HG03280 (cell line): ENCODE measurements around the gene BRSK2.
"Not testable (repeated sequence)": the region's sequence is repeated elsewhere in the genome, so short reads cannot be mapped to it uniquely, and the experiment has no call there.

Source experiments
- ATAC-seq: cut with Tn5 transposase; IDR thresholded peaks from one replicate; pipeline ENCODE4 v1.9.1; 2021; ENCODE audit warnings: mild to moderate bottlenecking, moderate library complexity; ENCODE audit not compliant: unreplicated experiment

BRSK2 gene

GRCh38 chr11:1508491-1508891, 118.8 kb downstream of the BRSK2 start:
- ATAC-seq = no peak

DNA sequence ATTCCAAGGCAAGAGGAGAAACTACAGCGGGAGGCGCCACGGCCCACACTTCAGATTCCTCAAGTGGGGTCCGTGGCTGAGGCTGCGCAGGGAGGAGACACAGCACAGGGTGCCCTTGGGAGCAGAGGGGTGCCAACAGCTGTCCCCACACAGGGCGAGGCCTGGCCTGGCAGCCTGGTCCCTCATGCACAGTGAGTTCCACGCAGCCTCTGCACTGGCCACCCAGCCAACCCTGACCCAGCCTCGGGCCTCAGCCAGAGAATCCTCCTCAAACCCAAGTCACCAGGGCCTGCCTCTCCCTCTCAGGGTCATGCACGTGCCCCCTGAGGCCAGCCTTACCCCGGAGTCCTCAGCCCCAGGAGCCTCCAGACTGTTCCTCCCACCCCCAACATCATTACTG, 119.3 kb downstream of the BRSK2 start:
- ATAC-seq = no peak

- ATAC-seq = no peak
Observed at GRCh38 chr11:1509626-1510255, 120.0 kb downstream of the BRSK2 start.

GRCh38 chr11:1510351-1510750, 120.6 kb downstream of the BRSK2 start:
- ATAC-seq = not testable (repeated sequence)

DNA sequence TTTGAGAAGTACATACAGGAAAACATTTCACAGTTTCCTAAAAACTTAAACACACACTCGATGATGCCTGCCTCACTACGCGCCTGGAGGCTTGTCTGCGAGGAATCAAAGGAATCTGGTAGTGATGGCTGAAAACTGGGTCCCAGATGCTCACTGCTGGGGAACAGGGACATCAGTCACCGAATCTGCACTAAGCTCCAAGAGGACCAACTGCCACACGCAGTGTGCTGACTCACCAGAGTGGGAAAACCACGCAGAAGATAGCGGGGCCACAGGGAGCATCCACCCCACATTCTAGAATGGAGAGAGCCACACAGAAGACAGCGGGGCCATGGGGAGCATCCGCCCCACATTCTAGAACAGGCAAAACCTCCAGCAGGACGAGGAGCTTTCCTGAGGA, 121.2 kb downstream of the BRSK2 start:
- ATAC-seq = no peak

- ATAC-seq = no peak
Observed at GRCh38 chr11:1511937-1512496, 122.3 kb downstream of the BRSK2 start.
